HT-29 (cell line): ENCODE data around the gene MMP24. TPM values are rescaled to one million over a fixed set of nuclear protein-coding genes. Genes with fewer than 3 reads are reported as not detected.
"Not testable (repeated sequence)": the region's sequence is repeated elsewhere in the genome, so short reads cannot be mapped to it uniquely, and the experiment has no call there.

Experiments
- DNase-seq: peaks from one replicate; pipeline ENCODE4 v3.0.0-alpha.2; 2015; ENCODE audit warnings: low spot score
- total RNA-seq: library from RNA; depleted of rRNA; stranded (reverse); fragments of >200 nt; shearing (Covaris generic); gene quantifications from 2 replicates; pipeline ENCODE4 v1.2.3, GENCODE V29; 2014; rRNA removed

The MMP24 gene
- 5.7 and 6.3 TPM in 2 replicates for total RNA-seq

DNA sequence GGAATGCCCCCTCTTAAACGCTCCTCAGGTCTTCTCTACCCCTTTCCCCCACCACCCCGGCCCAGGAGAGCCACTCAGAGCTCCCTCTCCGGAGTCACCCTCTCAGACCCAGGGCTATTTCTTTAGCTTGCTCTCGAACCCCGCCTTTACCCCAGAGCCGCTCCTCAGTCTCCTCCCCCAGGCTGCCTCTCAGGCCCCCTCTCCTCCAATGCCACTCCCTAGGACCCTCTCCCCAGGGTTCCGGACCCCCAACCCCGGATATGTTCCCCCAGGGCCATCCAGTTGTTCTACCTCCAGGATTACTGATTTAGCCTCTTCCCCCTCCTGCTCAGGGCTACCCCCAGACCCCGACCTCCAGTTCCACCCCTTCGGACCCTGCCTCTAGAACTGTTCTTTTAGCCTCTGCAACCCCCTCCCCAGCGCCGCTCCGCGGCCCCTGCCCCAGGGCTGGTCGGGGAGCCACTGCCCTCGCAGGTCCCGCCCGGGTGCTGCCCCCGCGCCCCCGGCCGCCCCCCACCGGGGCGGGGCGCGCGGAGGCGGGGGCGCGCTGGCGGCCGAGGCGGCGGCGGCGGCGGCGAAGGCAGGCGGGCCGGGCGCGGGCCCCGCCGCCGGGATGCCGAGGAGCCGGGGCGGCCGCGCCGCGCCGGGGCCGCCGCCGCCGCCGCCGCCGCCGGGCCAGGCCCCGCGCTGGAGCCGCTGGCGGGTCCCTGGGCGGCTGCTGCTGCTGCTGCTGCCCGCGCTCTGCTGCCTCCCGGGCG is at the start of gene MMP24:
Gene MMP24, plus strand, starts transcription at position 565 of the 758 bp plus-strand sequence. Its CDS starts 49 bp downstream, at position 614.
- no peak for DNase-seq

DNA sequence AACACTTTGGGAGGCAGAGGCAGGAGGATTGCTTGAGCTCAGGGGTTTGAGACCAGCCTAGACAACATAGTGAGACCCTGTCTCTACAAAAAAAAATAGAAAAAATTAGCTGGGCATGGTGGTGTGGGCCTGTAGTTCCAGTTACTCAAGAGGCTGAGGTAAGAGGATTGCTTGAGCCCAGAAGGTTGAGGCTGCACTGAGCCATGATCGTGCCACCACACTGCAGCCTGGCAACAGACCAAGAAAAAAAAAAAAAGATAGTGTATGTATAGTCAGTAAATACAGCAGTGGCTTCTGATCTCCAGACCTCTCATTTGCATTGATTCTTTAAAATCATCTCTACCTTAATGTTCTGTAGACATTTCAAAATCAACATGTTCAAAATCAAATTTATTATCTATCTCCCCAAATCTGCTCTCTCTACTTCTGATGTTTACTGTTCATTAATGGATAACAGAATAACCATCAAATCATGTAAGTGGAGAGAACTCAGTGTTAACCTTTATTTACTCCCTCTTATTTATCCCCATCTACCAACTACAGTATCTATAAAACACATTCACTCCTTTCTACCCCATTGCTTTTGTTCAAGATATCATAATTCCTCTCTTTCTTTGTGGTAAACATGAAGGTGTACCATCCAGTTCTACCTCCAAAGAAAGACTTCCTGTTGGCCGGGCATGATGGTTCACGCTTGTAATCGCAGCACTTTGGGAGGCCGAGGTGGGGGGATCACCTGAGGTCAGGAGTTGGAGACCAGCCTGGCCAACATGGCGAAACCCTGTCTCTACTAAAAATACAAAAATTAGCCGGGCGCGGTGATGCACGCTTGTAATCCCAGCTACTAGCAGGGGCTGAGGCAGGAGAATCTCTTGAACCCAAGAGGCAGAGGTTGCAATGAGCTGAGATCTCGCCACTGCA is 46.9 kb upstream of the MMP24 start:
- DNase-seq, result no peak

GRCh38 chr20:35180266-35180665 is 46.2 kb upstream of the MMP24 start:
- DNase-seq, result no peak

DNA sequence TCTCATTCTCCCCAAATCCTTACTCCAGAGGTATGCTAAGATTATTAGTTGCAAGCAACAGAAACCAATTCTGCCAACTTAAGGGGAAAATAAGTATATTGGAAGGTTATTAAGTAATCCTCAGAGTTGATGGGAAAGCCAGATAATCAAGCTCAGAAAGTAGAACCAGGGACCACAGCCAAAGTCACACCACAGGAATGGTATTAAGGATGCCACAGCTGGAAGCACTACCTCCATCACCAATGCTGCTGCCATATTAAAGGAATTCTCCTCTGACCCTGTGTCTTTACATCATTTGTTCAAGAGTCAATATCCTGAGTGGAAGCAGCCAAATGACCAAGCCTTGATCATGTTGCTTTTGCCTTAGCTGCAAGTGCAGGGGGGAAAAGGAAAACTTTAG is 44.8 kb upstream of the MMP24 start:
- no peak for DNase-seq

- not testable (repeated sequence) for DNase-seq
Measured at GRCh38 chr20:35186691-35187289, 39.7 kb upstream of the MMP24 start.

GRCh38 chr20:35187584-35188190 is 38.8 kb upstream of the MMP24 start:
- no peak for DNase-seq

- DNase-seq, result not testable (repeated sequence)
Measured at GRCh38 chr20:35189223-35189622, 37.3 kb upstream of the MMP24 start.

DNA sequence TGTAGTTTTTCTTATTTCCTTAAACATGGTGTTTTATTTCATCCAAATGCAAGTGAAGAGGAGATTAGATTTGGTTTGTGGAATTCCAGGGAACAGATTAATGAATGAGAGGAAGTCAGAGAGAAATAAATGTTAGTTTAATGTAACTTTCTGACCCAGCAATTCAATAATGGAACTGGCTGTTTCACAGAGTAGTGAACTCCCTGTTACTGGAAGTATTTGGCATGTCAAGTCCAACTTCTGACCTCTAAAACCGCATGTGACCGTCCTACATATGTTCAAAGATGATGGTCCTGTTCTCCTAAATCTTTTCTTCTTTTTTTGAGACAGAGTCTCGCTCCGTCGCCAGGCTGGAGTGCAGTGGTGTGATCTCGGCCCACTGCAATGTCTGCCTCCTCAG is 35.9 kb upstream of the MMP24 start:
- no peak for DNase-seq

GRCh38 chr20:35191419-35192117 is 34.9 kb upstream of the MMP24 start:
- DNase-seq, result no peak

DNA sequence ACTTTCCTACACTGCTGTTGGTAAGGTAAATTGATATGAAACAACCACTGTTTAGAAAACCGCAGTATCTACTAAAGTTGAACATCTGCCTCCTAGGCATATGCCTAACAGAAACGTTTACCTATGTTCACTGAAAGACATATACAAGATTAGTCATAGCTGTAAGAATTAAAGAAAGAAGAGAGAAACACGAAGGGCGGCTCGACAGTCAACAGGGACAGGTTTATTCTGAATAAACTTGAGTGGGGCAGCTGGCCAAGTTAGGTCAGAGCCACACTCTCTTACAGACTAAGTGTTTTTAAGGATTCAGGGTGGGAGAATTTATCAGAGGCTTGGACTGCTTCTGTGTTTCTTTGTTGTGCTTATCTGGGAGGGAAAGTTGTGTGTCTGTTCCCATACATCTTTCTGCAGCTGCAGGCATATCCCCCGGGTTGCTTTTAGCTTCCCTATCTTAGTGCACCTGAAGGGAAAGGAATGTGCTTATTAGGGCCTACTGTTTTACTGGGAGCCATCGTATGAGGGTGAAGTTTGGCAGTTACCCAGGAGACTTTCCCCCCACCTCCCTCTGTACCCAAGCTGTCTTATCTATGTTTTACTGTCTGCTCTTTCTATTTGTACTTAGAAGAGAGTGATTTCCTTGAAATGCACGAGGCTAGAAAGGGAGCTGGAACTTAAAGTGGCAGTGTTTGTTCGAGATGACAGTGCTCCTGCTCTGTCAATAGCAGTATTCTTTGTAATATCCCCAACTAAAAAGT is 34.2 kb upstream of the MMP24 start:
- DNase-seq, result peak; percentile 48

- DNase-seq, result not testable (repeated sequence)
Measured at GRCh38 chr20:35193031-35193791, 33.3 kb upstream of the MMP24 start.

GRCh38 chr20:35196313-35196712 is 30.2 kb upstream of the MMP24 start:
- DNase-seq, result no peak

DNA sequence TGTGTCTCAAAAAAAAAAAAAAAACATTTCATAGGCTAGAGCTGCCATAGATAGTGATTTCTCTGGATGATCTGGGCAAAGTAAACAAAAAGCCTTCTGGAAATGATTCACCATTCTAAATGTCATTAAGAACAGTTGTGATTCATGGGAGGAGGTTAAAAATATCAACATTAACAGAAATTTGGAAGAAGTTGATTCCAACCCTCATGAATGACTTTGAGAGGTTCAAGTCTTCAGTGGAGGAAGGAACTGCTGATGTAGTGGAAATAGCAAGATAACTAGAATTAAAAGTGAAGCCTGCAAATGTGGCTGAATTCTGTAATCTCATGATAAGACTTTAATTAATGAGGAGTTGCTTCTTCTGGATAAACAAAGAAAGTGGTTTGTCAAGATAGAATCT is 26.8 kb upstream of the MMP24 start:
- no peak for DNase-seq

DNA sequence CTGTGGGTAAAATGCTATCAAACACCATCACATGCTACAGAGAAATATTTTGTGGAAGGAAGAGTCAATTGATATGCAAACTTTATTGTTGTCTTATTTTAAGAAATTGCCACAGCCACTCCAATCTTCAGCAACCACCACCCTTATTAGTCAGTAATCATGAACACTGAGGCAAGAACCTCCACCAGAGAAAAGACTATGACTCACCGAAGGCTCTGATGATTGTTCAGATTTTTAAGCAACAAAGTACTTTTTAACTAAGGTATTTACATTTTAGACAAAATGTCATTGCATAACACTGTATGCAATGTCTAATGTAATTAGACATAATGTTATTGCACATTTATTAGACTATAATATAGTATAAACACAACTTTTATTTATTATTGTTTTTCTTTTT is 26.2 kb upstream of the MMP24 start:
- DNase-seq, result no peak

DNA sequence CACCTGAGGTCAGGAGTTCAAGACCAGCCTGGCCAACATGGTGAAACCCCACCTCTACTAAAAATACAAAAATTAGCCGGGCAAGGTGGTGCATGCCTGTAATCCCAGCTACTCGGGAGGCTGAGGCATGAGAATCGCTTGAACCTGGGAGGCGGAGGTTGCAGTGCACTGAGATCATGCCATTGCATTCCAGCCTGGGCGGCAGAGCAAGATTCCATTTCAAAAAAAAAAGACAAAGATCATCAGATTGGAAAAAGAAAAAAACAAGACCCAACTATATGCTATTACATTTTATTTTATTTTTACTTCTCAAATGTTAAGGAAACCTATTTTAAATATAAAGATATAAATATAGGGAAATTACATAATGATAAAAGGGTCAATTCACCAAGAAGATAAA is 25.0 kb upstream of the MMP24 start:
- DNase-seq, result not testable (repeated sequence)

GRCh38 chr20:35206802-35207201 is 19.7 kb upstream of the MMP24 start:
- no peak for DNase-seq

DNA sequence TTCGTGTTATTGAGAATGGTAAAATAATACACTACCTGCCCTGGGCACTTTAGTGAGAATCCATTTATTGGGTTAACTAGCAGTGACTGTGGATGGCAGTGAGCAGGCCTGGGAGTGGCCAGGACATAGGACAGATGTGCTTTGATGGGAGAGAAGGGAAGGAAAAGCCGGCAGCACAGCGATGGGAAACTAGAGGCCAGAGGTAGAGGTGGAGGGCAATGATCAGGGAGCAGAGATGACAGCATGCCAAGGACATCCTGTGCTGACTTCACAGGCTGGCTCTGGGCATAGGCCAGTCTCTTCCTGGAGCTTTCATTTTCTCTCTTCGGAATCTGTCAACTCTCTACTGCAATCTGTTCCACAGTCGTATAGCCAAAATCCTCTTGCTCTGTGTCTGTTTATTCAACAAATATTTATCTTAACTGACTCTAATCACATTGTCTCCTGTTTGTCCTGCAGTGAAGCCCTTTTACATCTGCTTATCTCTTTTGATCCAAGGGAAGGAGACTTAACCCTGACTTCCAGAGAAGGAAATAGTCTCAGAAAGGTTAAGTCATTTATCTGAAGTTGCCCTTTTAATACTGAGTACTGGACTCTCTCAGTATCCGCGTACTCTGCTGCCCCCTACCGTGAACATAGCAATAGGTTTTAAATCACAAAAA is 18.4 kb upstream of the MMP24 start:
- DNase-seq, result peak; percentile 97

- peak; percentile 69 for DNase-seq
Measured at GRCh38 chr20:35215066-35215956, 11.2 kb upstream of the MMP24 start.
